Measurements from ENCODE around the gene TECR. TPM values are rescaled to one million over a fixed set of nuclear protein-coding genes. Genes with fewer than 3 reads are reported as not detected.
"Not testable (repeated sequence)": the region's sequence is repeated elsewhere in the genome, so short reads cannot be mapped to it uniquely, and the experiment has no call there.

Gene TECR
- total and polyA plus RNA-seq, 10 donors, result 51.6 to 92.2 (median 74.4) TPM

DNA sequence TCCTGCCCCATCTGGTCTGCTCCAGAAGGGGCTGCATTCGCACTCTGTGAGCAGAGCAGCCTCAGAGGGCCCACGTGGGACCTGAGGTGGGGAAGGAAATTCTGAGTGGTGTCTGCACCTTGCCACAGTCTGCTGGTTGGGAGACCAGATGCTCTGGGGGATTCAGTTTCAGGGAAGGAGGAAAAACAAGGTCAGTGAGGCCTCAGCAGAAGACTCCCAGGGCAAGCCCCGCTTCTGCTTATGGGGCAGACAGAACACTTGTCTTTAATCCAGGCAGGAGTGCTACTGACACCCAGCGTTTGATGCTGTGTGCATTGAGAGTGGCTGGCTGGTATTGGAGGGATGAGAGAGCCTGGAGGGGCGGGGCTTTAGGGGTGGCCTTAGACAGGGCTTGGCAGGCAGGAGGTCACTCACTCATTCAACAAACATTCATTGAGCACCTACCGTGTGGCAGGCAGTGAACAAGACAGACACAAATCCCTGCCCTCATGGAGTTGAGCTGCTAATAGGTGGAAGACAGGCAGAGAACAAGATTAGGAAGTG, 48.6 kb downstream of the TECR start:
- peaks cover 6 to 80% (median 27%) of the 10 kb centered on the region in 6 donors for H3K4me1 ChIP-seq
- TF ChIP-seq POLR2AphosphoS5 (IDR thresholded peaks at IDR 0.05), result peak in 1 of 3 donors; percentile 46
- TF ChIP-seq, protein P1, sequence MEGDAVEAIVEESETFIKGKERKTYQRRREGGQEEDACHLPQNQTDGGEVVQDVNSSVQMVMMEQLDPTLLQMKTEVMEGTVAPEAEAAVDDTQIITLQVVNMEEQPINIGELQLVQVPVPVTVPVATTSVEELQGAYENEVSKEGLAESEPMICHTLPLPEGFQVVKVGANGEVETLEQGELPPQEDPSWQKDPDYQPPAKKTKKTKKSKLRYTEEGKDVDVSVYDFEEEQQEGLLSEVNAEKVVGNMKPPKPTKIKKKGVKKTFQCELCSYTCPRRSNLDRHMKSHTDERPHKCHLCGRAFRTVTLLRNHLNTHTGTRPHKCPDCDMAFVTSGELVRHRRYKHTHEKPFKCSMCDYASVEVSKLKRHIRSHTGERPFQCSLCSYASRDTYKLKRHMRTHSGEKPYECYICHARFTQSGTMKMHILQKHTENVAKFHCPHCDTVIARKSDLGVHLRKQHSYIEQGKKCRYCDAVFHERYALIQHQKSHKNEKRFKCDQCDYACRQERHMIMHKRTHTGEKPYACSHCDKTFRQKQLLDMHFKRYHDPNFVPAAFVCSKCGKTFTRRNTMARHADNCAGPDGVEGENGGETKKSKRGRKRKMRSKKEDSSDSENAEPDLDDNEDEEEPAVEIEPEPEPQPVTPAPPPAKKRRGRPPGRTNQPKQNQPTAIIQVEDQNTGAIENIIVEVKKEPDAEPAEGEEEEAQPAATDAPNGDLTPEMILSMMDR (IDR thresholded peaks at IDR 0.05 in 8 of 11, conservative IDR thresholded peaks at IDR 0.05 in 3 of 11), result no peak
- no peak for TF ChIP-seq POLR2A (IDR thresholded peaks at IDR 0.05)
- H3K36me3 ChIP-seq, result no peaks in the 10 kb centered on the region
- H3K9me3 ChIP-seq, result no peaks in the 10 kb centered on the region
- H3K27ac ChIP-seq, result peak overlapping the region in 4 of 8 donors; percentile 36 to 63 (median 58)
- intact Hi-C loops (cut with DNase I; ENCODE audit: low total_unique reads), result no loop called here
- DNase-seq, result no peak
- 34 to 60% (median 53%) methylated on average over 6 of the region's 6 CpGs for WGBS, 5 donors
- H3K4me3 ChIP-seq, result no peak overlapping the region
- no peaks in the 10 kb centered on the region for H3K27me3 ChIP-seq (replicated peaks in 1 of 7)

DNA sequence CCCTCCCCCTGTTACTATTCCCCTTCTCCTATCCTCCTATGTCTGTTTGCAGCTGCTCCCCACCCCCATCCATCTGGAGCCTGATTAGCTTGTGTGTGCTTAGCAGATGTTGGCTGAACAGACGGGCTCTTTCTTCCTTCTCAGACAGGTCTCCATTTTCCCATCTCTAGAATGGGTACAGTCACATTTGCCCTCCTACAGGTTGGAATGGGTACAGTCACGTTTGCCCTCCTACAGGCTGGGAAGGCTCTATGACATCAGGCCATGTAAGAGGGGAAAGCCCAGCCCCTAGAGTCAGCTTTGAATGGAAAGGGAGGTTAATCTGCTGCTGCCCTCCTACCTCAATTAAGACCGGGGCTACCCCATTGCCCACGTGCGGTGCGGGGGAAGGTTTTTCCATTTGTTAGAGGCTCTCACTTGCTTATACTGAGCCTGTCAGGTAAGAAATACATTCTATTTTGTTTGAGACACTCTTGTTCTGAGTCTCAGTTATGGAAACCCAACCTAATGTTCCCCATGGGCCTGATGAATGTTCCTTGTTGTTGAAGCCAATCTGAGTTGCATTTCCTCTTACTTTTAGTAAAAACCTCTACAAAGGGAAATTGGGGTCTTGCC, 51.3 kb downstream of the TECR start:
- intact Hi-C loops (cut with DNase I; ENCODE audit: low total_unique reads), result no loop called here
- Histone ChIP-seq H3K9me3 (no peaks in the 10 kb centered on the region), H3K4me1 (peaks cover 0 to 57% (median 12%) of the 10 kb centered on the region in 6 donors), H3K27ac (no peak overlapping the region), H3K4me3 (no peak overlapping the region), H3K36me3 (no peaks in the 10 kb centered on the region), H3K27me3 (replicated peaks in 1 of 7) (no peaks in the 10 kb centered on the region)
- TF ChIP-seq, protein P1 (IDR thresholded peaks at IDR 0.05 in 8 of 11, conservative IDR thresholded peaks at IDR 0.05 in 3 of 11), result no peak
- WGBS, 5 donors, result 43 to 72% (median 60%) methylated on average over 6 of the region's 6 CpGs
- DNase-seq, result no peak

DNA sequence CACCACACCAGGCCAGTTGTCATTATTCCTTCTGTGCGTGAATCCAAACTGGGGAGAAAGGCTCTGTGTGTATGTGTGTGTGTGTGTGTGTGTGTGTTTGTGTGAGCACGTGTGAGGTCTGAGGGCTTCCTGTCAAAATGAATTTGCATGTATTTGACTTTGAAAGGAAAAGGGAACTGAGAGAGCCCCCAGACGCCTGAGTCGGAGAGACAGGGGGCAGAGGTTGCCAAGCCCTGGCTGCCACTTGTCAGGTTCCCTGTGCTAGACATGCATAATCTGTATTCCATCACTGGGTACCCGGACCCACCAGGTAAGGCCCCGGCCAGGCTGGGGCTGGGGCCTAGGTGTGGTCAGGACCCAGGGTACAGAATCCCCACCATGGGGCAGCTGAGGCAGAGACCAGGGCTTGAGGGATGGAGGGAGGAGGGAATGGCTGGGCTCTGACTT, 53.5 kb downstream of the TECR start, which contains the start of gene CLEC17A:
CLEC17A (plus strand) TSS at position 191 of the 447 bp plus-strand sequence; CDS start at position 268, 77 bp downstream.
- DNase-seq, result peak; percentile 90
- Histone ChIP-seq H3K9me3 (no peaks in the 10 kb centered on the region), H3K27me3 (replicated peaks in 1 of 7) (no peaks in the 10 kb centered on the region), H3K4me1 (peaks cover 0 to 50% (median 6%) of the 10 kb centered on the region in 6 donors), H3K27ac (peak within 1 kb of the TSS in 4 of 8 donors; percentile 52 to 79 (median 65)), H3K36me3 (peaks cover 0 to under 1% (median 0%) of the 10 kb centered on the region in 6 donors), H3K4me3 (peak within 1 kb of the TSS; percentile 21 to 70 (median 42))
- TF ChIP-seq, protein P1 (IDR thresholded peaks at IDR 0.05 in 8 of 11, conservative IDR thresholded peaks at IDR 0.05 in 3 of 11), result no peak
- TF ChIP-seq POLR2AphosphoS5 (IDR thresholded peaks at IDR 0.05) (peak; percentile 53 to 89 (median 81)), POLR2A (IDR thresholded peaks at IDR 0.05) (peak in 2 of 3 donors; percentile 28 to 36)
- intact Hi-C loops (cut with DNase I; ENCODE audit: low total_unique reads), result no loop called here
- 18 to 39% (median 29%) methylated on average over 4 to 6 of the region's 6 CpGs for WGBS, 5 donors

DNA sequence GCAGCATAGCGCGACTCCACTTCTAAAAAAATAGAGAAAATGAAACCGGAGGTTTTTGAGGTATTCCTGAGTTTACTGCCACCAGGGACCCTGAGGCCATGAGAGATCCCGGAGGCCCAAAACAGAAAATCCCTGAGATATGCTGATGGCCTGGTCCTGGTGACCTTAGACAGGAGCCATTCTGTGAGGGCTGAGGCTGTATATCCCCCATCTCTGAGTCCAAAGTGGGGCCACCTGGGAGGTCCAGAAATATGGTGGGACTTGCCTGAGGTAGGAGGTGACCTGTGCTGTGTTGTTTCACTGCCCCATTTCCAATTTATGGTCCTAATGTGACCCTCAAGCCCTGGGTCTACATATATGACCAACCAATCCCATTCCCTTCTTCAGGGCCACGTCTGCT, 55.0 kb downstream of the TECR start:
- 66 to 88% (median 79%) methylated on average over 4 to 5 of the region's 5 CpGs for WGBS, 5 donors
- Histone ChIP-seq H3K27ac (peak overlapping the region in 4 of 8 donors; percentile 52 to 79 (median 65)), H3K4me1 (peaks cover 0 to 46% (median 4%) of the 10 kb centered on the region in 6 donors), H3K4me3 (peak overlapping the region in 7 of 8 donors; percentile 34 to 70 (median 42))
- intact Hi-C loops (cut with DNase I; ENCODE audit: low total_unique reads); H3K9me3 ChIP-seq; H3K36me3 ChIP-seq; DNase-seq; H3K27me3 ChIP-seq (replicated peaks in 1 of 7): not testable (repeated sequence)

DNA sequence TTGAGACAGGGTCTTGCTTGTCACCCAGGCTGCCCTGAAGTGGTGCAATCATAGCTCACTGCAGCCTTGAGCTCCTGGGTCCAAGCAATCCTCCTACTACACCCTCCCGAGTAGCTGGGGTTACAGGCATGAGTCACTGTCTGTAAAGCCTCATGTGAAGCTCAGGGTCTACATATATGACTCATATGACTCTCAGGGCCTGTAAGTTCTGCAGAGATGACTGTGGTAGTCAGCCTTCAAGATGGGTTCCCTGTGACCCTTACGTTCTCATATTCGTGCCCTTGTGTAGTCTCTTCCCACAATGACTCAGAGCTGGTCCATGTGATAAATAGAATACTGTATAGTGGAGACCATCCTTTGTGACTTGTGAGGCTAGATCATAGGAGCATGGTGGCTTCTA, 55.8 kb downstream of the TECR start:
- intact Hi-C loops (cut with DNase I; ENCODE audit: low total_unique reads), result not testable (repeated sequence)
- WGBS, 5 donors, result 0 to 68% (median 43%) methylated on average over 1 to 3 of the region's 3 CpGs

DNA sequence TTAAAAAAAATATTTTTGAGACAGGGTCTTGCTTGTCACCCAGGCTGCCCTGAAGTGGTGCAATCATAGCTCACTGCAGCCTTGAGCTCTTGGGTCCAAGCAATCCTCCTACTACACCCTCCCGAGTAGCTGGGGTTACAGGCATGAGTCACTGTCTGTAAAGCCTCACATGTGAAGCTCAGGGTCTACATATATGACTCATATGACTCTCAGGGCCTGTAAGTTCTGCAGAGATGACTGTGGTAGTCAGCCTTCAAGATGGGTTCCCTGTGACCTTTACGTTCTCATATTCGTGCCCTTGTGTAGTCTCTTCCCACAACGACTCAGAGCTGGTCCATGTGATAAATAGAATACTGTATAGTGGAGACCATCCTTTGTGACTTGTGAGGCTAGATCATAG, 60.0 kb downstream of the TECR start:
- Histone ChIP-seq H3K36me3 (peaks cover 0 to 20% (median 0%) of the 10 kb centered on the region in 6 donors), H3K4me1 (peaks cover 0 to 44% (median 0%) of the 10 kb centered on the region in 6 donors)
- H3K27ac ChIP-seq; intact Hi-C loops (cut with DNase I; ENCODE audit: low total_unique reads); DNase-seq; H3K9me3 ChIP-seq; H3K4me3 ChIP-seq; H3K27me3 ChIP-seq (replicated peaks in 1 of 7): not testable (repeated sequence)
- 20 to 80% (median 65%) methylated on average over 1 to 4 of the region's 4 CpGs for WGBS, 5 donors

More for the DNA sequence above, 55.8 kb downstream of the TECR start:
- not testable (repeated sequence) for DNase-seq; H3K27me3 ChIP-seq (replicated peaks in 1 of 7); H3K36me3 ChIP-seq; H3K9me3 ChIP-seq
- H3K4me1 ChIP-seq, result peaks cover 0 to 46% (median 4%) of the 10 kb centered on the region in 6 donors
- peak overlapping the region in 1 of 8 donors; percentile 15 for H3K27ac ChIP-seq
- H3K4me3 ChIP-seq, result peak overlapping the region in 4 of 8 donors; percentile 5 to 70 (median 33)
